NK-92 (cell line): Measurements from ENCODE around the gene SLC25A17.

Experiments
- DNase-seq: peaks from one replicate; lab custom pipeline; 2025; ENCODE audit not compliant: unreplicated experiment; lab: John Stamatoyannopoulos, UW

The SLC25A17 gene

DNA sequence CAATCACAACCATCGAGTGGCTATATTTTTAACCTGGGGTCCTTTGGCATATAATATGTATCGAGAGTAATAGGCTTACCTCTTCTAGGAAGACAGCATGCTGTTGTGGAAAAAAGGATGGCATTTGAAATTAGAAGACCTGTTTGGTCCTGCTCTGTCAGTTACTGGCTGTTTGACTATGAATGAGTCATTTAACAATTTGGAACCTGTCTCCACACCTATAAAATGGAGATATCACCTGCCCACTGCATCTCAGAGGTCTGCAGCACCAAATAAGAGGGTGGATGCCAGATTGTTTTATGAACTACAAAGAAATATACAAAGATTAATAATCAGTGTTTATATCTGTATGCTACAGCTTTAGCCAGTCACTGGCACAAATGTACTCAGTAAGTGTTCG, 60.8 kb downstream of the SLC25A17 start:
- no peak for DNase-seq

DNA sequence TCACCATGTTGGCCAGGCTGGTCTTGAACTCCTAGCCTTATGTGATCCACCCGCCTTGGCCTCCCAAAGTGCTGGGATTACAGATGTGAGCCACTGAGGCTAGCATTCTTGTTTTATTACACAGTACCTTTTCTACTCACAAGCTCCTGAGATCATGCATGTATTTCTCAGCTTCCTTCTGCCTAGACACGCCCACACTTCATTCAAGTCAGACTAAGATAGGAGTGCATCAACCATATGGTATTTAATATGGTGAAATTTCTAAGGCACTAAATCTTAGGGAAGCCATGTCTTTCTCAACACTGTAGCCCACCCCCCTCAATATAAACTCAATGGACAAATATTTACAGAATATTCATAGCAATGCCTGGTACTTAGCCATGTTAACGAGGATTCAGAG, 62.1 kb downstream of the SLC25A17 start:
- DNase-seq: no peak

DNA sequence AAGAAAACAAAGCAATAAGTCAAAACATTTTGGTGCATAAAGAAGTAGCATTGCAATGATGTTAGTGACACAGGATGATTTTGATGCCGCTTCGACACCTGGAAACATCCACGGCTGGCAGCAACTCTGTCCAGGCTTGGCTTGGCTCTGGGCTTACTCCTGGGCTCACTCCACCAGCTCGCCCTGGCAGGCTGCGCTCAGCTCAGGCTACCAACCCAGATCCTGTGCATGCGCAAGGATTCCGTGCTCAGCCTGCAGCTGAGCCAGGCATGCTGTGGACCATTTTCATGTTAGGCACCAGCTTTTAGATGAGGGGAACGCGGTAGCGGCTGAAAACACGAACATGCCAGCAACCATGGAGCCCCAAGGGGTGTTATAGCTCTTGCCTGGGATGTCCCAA, 66.0 kb downstream of the SLC25A17 start:
- no peak for DNase-seq

DNA sequence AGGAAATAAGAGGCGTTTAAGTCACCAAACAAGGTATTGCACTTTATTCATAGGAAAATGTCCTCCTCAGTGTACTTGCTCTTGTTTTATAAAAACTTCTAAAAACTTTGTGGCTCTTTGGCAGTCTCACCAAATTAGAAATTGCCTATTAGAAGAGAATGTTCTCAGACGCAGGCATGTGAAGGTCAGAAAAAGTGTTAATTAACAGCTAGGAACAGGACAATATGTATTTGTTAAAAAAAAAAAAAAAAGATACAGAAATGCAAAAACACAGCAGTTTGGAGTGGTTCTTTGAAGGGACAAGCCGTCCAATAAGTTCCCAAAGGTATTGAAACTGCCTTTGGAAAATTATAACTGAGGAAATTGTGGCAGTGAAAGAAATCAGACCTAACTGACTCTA, 67.9 kb downstream of the SLC25A17 start:
- no peak for DNase-seq

DNA sequence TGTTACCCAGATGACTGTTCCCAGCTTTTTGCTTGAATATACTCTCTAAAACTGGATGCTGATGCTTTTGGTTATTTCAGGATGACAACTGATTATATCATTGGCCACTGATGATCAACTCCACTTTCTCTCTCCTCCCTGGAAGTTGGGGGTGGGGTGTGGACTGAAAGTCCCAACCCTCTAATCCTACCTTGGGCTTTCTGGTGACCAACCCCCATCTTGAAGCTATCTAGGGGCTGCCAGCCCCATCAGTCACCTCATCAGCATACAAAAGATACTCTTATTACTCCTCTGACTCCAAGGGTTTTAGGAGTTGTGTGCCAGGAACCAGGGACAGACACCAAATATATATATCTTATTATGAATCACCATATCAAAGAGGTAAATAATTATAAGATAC, 69.3 kb downstream of the SLC25A17 start:
- DNase-seq: no peak

DNA sequence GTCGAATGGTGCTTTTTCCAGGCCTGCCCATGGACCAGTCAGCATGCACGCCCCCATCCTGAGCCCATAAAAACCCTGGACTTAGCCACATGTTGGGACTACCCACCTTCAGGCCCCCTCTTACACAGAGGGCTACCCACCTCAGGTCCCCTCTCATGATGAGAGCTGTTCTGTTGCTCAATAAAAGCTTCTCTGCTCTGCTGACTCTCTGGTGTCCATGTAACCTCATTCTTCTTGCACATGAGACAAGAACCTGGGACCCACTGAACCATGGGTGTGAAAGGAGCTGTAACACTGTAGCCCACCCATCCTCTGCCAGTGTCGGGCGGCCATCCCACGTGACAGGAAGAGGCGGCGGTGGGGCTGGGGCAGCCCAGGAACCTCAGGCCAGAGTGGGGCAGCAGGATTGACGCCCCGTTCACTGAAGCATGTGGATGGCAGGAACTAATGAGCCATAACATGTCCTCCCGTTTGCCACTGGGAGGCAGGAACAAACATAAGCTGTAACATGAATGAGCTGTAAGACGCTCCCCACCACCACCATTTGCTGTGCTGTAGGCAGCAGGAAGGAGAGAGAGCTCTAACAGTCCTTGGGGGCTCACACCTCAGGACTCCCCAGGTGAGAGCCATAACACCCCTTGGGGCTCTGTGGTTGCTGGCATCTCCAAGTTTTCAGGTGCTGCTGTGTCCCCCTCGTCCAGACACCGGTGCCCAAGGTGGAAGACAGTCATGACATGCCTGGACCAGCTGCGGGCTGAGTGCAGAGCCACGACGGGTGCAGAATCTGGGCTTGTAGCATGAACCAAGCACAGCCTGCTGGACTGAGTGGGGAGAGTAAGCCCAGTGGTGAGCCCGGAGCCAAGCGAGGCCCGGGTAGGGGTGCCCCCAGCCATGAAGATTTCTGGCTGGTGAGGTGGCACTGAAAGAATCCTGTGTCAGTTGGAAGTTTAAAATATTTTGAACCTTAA, 70.5 kb downstream of the SLC25A17 start:
- DNase-seq: no peak

DNA sequence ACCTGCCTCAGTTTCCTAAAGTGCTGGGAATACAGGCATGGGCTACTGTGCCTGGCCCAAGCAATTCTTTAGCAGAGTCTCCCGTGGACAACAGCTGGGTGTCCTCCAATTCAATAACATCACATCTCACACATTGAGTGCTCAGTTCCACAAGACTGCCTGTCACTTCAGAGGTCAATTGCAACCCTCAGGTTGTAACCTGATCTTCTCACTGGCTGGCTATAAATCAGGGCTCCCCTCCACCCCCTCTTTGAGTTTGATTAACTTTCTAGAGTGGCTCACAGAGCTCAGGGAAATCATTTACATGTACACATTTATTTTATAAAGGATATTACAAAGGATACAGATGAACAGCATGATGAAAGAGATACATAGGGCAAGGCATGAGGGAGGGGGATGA, 71.8 kb downstream of the SLC25A17 start:
- no peak for DNase-seq

DNA sequence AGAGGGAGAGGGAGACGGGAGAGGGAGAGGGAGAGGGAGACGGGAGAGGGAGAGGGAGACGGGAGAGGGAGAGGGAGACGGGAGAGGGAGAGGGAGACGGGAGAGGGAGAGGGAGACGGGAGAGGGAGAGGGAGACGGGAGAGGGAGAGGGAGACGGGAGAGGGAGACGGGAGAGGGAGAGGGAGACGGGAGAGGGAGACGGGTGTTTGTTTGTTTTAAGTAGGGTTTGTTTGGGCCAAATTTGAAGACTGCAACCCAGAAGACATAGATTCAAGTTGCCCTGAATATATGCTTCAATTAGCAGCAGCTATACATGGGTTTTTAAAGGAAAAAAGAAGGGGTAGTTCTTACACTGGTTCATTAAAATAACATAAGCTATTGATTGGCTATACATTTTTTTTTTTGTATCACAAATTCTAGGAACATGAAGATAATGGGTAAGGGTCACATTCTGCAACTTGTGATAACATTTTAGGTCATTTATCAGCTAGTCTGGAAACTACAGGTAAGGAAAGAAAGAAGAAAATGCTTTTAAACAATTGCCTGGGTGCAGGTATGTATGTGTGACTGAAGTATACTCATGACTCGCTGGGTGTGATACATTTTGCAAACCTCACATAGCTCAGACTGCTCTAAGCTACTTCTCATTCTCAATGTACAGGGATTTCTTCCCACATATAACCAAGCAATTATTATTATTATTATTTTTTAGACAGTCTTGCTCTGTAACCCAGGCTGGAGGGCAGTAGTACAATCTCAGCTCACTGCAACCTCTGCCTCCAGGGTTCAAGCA, 72.5 kb downstream of the SLC25A17 start:
- DNase-seq: no peak

DNA sequence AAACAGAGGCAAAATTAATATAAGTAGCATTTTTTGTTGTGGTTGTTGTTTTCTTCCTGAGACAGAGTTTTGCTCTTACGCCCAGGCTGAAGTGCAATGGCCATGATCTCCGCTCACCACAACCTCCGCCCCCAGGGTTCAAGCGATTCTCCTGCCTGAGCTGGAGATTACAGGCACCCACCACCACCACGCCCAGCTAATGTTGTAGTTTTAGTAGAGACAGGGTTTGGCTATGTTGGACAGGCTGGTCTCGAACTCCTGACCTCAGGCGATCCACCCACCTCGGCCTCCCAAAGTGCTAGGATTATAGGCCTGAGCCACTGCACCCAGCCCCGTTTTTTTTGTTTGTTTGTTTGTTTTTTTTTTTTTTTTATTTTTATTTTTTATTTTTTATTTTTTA, 75.4 kb downstream of the SLC25A17 start:
- DNase-seq: no peak

DNA sequence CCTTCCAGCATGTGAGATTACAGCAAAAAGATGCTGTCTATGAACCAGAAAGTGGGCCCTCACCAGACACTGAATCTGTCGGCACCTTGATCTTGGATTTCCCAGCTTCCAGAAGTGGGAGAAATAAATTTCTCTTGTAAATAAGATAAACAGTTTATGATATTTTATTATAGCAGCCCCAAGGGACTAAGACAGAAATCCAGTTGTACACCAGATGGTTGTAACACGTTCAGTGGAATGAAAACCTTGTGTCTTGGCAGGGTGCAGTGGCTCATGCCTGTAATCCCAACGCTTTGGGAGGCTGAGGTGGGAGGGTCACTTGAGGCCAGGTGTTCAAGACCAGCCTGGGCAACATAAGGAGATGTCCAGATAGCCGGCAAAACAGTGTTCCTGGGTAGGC, 78.0 kb downstream of the SLC25A17 start:
- no peak for DNase-seq

DNA sequence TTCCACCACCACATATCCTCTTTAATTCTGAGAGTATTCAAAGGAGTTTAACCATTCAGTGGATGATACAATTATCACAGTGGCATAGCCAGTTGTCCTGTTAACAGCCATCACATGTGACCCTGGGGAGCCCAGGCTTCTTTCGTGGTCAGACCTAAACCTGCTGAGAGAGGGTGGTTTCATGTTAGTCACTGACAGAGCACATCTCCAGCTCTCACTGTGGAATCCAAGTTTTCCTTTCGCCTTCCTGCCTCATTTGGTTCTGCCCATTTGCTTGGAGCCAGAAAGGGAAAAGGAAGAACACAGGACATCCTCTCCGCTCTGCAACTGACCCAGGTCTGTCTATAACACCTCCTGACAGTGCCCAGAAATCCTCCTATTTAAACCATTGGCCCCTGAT, 79.4 kb downstream of the SLC25A17 start:
- DNase-seq: no peak

DNA sequence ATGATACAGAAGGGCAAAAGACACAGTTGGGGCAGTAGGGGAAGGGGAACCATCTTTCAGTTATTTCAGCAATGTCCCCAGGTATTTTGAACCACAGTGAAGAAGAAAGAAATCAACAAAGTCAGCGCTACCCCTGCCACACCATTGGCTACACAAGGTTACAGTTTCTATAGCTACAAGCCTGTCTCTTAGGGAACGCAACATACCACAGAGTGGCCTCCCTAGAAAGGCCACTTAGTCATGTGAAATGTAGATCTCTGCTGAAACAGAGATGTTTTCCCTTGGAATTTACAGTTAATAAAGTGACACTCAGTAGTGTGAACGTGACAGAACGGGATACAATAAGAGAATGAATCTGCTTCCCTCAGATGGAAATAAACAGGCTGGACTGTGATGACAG, 85.2 kb downstream of the SLC25A17 start:
- DNase-seq: no peak

DNA sequence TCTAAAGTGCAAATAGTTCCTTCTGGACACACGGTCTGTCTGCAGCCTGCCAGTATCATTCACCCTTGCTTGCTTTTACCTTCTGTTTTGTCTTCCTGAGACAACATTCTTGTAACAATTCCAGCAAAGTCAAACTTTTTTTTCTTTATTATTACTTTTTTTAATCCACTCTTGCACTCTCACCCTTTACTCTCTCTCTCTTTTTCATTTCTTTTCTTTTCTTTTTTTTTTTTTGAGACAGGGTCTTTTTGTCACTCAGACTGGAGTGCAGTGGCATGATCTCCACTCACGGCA, 86.2 kb downstream of the SLC25A17 start:
- no peak for DNase-seq

DNA sequence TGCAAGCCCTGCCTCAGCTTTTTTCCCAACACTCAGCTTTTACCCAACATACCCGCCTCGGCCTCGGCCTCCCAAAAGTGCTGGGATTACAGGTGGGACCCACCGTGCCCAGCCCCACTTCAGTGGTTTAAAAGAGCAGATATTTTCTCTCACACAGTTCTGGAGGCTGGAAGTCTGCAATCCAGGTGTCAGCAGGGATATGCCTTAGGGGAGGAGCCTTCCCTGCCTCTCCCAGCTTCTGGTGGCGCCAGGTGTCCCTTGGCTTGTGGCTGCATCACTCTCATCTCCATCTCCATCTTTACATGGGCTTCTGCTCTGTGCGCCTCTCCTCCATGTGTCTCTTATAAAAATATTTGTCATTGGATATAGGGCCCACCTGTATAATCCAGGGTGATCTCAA, 89.9 kb downstream of the SLC25A17 start:
- DNase-seq: no peak

DNA sequence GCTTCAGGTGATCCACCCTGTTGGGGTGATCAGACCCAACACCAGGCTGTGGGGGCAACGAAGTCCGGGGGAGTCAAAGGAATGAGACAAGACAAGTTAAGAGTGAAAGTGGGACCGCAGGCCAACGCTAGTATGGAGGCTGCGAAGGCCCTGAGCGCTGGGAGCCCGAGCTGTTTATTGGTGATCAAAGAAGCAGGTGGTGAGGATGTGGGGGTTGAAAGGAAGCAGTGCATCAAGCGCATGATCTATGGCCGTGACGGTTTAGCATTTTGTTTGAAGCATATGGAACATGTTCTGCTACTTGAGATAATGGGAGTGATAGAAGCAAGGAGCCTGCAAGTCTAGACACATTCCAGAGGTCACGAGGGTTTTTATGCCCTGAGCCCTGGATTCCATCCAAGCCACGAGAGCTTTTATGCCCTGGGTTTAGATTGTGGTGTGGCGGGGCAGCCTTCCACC, 90.4 kb downstream of the SLC25A17 start:
- no peak for DNase-seq

DNA sequence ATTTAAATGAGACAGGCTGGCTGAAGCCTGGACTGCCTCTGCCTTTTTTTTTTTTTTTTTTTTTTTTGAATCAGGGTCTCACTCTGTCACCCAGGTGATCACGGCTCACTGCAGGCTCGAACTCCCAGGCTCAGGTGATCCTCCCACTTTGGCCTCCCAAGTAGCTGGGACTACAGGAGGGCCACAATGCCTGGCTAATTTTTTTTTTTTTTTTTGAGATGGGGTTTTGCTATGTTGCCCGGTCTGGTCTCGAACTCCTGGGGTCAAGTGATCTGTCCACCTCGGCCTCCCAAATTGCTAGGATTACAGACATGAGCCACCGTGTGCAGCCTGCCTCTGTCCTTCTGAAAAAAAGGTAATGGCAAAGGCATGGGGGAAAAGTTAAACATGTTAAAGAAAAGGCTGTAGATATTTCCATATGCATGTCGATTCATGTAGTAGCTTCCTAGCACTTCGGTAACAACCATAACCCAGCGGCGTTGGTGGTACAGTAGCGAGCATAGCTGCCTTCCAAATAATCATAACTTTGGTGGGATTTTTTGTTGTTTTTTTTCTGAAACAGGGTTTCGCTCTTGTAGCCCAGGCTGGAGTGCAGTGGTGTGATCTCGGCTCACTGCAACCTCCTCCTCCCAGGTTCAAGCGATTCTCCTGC, 91.1 kb downstream of the SLC25A17 start:
- DNase-seq: no peak

DNA sequence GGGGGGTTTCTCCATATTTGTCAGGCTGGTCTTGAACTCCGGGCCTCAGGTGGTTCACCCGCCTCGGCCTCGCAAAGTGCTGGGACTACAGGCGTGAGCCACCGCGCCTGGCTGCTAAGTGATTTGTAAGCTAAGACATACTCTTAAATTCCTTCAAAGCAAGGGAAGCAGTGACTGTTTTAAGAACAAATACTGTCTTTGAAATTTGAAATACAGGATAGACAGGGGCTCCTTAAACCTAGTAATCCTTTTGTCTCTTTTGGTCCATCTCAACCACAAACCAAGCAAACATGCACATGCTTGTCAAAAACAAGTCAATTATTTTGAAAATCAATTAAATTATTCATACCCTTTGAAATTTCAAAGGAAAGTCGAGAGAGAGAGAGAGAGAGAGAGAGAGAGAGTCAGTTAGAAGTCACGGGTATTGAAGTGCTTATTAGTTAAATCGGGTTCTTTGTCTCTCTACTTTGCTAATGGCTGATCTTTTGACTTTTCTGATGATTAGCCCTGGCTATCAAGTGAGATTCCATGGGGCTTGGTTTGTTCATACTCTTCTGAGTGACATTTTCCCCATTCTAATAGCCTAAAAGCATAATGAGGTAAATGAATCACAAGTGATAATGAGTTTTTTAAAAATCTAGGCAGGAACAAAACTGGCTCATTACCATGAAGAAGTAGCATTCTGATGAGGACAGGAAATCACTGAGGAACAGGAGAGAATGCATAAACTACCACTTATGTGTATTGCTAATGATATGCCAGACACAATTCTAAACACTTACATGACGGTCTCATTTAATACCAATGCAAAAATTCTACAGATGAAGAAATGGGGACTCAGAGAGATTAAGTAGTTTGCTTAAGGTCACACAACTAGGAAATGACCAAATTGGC, 91.8 kb downstream of the SLC25A17 start:
- DNase-seq: no peak

DNA sequence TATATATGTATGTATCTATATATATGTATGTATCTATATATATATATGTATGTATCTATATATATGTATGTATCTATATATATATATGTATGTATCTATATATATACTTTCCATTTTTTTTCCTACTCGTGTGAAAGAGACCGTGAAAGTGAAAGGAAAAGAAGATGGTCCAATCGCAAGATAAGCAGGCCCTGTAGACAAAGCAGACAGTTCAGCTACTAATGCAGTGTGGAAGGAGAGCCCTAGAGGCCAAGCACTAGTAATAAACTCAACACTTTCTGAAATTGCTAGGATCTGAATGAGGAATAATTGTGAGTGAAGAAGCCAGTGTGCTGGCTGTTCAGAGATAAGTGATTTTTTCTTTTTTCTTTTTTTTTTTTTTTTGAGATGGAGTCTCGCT, 92.6 kb downstream of the SLC25A17 start:
- DNase-seq: no peak

DNA sequence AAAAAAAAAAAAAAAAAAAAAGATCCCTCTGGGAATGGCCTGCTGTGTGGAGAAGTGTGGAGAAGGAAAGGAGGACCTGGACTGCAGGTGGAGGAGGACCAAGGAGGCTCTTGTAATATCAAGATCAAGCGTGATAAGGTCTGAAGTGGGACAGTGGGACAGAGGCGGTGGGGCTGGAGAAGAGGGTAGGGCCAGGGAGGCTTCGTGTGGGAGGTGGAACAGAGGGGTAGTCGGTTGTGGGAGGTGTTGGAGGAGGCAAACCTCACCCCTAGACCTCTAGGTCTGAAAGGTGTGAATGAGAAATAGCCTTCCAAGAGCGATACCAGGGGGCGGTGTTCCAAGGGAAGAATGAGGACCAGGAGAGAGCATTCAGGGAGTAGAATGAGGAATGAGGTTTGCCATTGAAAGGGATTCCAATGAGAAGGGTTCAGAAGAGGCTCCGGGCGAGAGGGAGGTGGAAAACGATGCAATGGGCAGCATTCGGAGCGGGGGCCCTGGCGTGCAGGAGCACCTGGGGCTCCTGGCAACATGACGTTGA, 95.7 kb downstream of the SLC25A17 start:
- no peak for DNase-seq

DNA sequence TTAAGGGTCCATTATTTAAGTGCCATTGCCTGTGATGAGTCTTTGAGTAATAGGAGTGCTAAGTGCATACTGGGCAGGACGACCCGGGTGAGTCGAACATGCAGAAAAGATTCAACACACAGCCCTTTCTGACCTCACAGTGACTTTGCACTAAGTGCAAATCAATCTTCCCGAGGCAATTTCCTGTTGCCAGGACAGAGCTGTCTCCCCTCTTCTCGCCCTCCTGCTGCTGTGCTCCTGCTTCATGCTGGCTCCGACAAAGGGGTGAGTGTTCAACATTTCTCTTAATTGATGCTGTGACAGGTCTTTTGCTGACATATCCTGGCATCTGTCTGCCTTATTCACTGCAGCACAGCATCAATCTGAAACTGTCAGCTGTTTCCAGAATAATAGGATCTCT, 97.9 kb downstream of the SLC25A17 start:
- no peak for DNase-seq
